HEK293T (cell line): ENCODE results near the gene ZNF430.
A peak's percentile ranks its signal among the peaks of the same experiment; 100 is the strongest.

Experiments
- ARNT ChIP-seq: fragments of 450-650 bp; IDR thresholded peaks from 2 replicates; pipeline ENCODE4 v1.6.1; 2017; ENCODE audit warnings: mild to moderate bottlenecking
- BHLHE40 ChIP-seq: fragments of 450-650 bp; IDR thresholded peaks from 2 replicates; pipeline ENCODE4 v1.6.1; 2016; ENCODE audit warnings: mild to moderate bottlenecking, moderate library complexity, borderline replicate concordance
- CTBP1 ChIP-seq: fragments of 450-650 bp; IDR thresholded peaks from 2 replicates; pipeline ENCODE4 v1.6.1; 2016; ENCODE audit warnings: borderline replicate concordance
- ELF4 ChIP-seq: fragments of 450-650 bp; IDR thresholded peaks from 2 replicates; pipeline ENCODE4 v1.6.1; 2017; ENCODE audit warnings: antibody characterized with exemption
- FOXK2 ChIP-seq: fragments of 450-650 bp; IDR thresholded peaks from 2 replicates; pipeline ENCODE4 v1.6.1; 2016; ENCODE audit warnings: mild to moderate bottlenecking
- HDGF ChIP-seq: fragments of 450-650 bp; IDR thresholded peaks from 2 replicates; pipeline ENCODE4 v1.6.1; 2017; ENCODE audit warnings: antibody characterized with exemption, borderline replicate concordance
- L3MBTL2 ChIP-seq: fragments of 450-650 bp; conservative IDR thresholded peaks from 2 replicates; pipeline ENCODE4 v1.6.1; 2016; ENCODE audit warnings: mild to moderate bottlenecking
- LEF1 ChIP-seq: fragments of 450-650 bp; IDR thresholded peaks from 2 replicates; pipeline ENCODE4 v1.6.1; 2017; ENCODE audit warnings: mild to moderate bottlenecking, borderline replicate concordance
- SP1 ChIP-seq: fragments of 450-650 bp; IDR thresholded peaks from 2 replicates; pipeline ENCODE4 v1.6.1; 2017
- SUZ12 ChIP-seq: fragments of 450-650 bp; IDR thresholded peaks from 2 replicates; pipeline ENCODE4 v1.6.1; 2016; ENCODE audit warnings: mild to moderate bottlenecking
- TARDBP ChIP-seq: fragments of 450-650 bp; IDR thresholded peaks from 2 replicates; pipeline ENCODE4 v1.6.1; 2016
- ZNF384 ChIP-seq: fragments of 450-650 bp; IDR thresholded peaks from 2 replicates; pipeline ENCODE4 v1.6.1; 2016
- TF ChIP-seq, protein P1 (sequence below): fragments of 450-650 bp; IDR thresholded peaks from 2 replicates; pipeline ENCODE4 v1.6.1; 2016

DNA sequence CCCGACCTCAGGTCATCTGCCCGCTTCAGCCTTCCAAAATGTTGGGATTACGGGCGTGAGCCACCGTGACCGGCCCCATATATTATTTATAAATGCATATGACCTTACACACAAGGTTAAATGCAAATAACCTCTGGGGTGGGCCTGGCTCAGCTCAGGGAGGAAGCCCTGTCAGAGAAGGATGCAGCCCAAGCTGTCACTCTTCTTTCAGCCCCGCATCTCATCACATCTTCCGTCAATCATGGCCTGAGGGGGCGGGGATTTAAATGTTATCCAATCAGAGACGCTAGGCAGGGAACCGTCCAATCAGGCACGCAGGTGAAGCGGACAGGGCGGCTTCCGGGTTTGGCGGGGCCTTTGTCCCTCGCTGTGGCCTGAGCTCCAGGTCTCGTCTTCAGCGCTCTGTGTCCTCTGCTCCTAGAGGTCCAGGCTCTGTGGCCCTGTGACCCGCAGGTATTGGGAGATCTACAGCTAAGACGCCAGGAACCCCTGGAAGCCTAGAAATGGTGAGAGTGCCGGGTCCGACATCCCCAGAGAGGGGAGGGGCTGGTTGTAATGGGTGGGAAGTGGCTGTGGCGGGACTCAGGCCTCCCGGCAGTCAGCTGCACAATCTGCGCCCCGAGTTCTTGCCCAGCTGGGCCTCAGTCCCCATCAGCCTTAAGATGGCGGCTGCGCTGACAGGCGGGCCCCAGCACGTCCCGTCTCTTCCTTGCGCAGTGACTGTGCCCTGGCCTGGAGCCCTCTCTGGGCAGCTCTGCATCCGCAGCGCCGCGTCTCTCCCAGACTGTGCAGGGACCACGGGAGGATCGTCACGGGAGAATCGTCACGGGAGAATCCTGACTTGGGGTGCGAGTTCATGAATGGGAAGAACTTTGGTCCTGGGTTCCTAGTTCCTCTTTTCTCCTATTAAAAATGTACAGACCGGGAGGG is at the start of gene ZNF430:
- TF ChIP-seq ZNF384 (no peak), SP1 (no peak), BHLHE40 (no peak), TARDBP (no peak), HDGF (no peak), L3MBTL2 (no peak; the same call in 1 of the 2 replicates), ELF4 (peak; percentile 92), CTBP1 (no peak), FOXK2 (no peak), LEF1 (no peak), ARNT (no peak), SUZ12 (no peak)
- TF ChIP-seq, protein P1, sequence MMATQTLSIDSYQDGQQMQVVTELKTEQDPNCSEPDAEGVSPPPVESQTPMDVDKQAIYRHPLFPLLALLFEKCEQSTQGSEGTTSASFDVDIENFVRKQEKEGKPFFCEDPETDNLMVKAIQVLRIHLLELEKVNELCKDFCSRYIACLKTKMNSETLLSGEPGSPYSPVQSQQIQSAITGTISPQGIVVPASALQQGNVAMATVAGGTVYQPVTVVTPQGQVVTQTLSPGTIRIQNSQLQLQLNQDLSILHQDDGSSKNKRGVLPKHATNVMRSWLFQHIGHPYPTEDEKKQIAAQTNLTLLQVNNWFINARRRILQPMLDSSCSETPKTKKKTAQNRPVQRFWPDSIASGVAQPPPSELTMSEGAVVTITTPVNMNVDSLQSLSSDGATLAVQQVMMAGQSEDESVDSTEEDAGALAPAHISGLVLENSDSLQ, result peak; percentile 99
